Keratinocyte (primary cell): ENCODE data around the gene CUTC.

ENCODE experiments used
- CTCF ChIP-seq, 3 experiments: IDR thresholded peaks in 1 of 3; conservative IDR thresholded peaks in 1 of 3; optimal IDR thresholded peaks in 1 of 3; 2 replicates in 2 of 3; 3 replicates in 1 of 3; pipeline versions ENCODE3 to v1.5.1; 2011; ENCODE audit warnings: low read length in 3 of 3, mild to moderate bottlenecking in 3 of 3, moderate library complexity in 2 of 3, control low read depth in 1 of 3, inconsistent platforms in 1 of 3; ENCODE audit not compliant: insufficient read depth in 2 of 3; ENCODE audit errors: extremely low read depth in 1 of 3
- EZH2 ChIP-seq: IDR thresholded peaks from one replicate; pipeline ENCODE4 v1.6.1; 2012; ENCODE audit warnings: inconsistent platforms, mild to moderate bottlenecking, low read length, moderate library complexity

GRCh38 chr10:99765672-99766301 is 33.8 kb downstream of the CUTC start:
- TF ChIP-seq CTCF (optimal IDR thresholded peaks at IDR 0.05 in 1 of 3, IDR thresholded peaks at IDR 0.05 in 1 of 3, conservative IDR thresholded peaks at IDR 0.05 in 1 of 3; ENCODE audit: extremely low read depth in 1 of 3, insufficient read depth in 2 of 3, low read length in 3 of 3) (no peak), EZH2 (no peak)
